Thyroid gland (tissue), 4 donors: ENCODE measurements around the gene DAG1. TPM values are rescaled to one million over a fixed set of nuclear protein-coding genes. Genes with fewer than 3 reads are reported as not detected.

ENCODE experiments used
- DNase-seq, 2 donors: peaks; one replicate each; pipeline ENCODE4 v3.0.0-alpha.2; 2019
- H3K27ac ChIP-seq, 3 donors: fragments of 200-600 bp; sonication (generic); 1 replicate in 2 of 3; 2 replicates in 1 of 3; pipeline ENCODE4 v1.5.1; 2016 to 2019; ENCODE audit warnings: mild to moderate bottlenecking in 1 of 3, moderate library complexity in 1 of 3
- H3K27me3 ChIP-seq: fragments of 200-600 bp; sonication (generic); one replicate; pipeline ENCODE4 v1.5.1; 2019
- H3K36me3 ChIP-seq, 2 donors: fragments of 200-600 bp; sonication (generic); one replicate each; pipeline ENCODE4 v1.5.1; 2016 to 2019
- H3K4me1 ChIP-seq, 2 donors: fragments of 200-600 bp; sonication (generic); one replicate each; pipeline ENCODE4 v1.5.1; 2017 to 2019
- H3K4me3 ChIP-seq, 3 donors: fragments of 200-600 bp; sonication (generic); replicated peaks in 1 of 3; 1 replicate in 2 of 3; 2 replicates in 1 of 3; pipeline ENCODE4 v1.5.1; 2016; ENCODE audit warnings: mild to moderate bottlenecking in 1 of 3
- H3K9me3 ChIP-seq: fragments of 200-600 bp; sonication (generic); one replicate; pipeline ENCODE4 v1.5.1; 2017
- CTCF ChIP-seq, 6 experiments: fragments of 200-600 bp in 3 of 6; fragments of 450-650 bp in 3 of 6; sonication (generic) in 3 of 6; IDR thresholded peaks; one replicate each; pipeline ENCODE4 v1.5.1; 2016 to 2019; ENCODE audit warnings: antibody characterized with exemption in 6 of 6, mild to moderate bottlenecking in 2 of 6, inconsistent platforms in 1 of 6, moderate library complexity in 1 of 6
- POLR2A ChIP-seq, 2 donors: fragments of 450-650 bp; IDR thresholded peaks; one replicate each; pipeline ENCODE4 v1.6.1; 2017; ENCODE audit warnings: antibody characterized with exemption in 2 of 2, mild to moderate bottlenecking in 2 of 2, moderate library complexity in 1 of 2
- WGBS, 2 donors: methylation state at CpG; one replicate each; pipeline ENCODE4 v1.1.5; 2017; 5-methylcytosine and 5-hydroxymethylcytosine counted together
- intact Hi-C: fragments of 100-400 bp; cut with DNase I; formaldehyde crosslinking; loops from one replicate; pipeline ENCODE4 v1.15.1; 2023
- total RNA-seq, 4 donors: library from RNA; depleted of rRNA; stranded (reverse); fragments of >200 nt; gene quantifications; one replicate each; pipeline ENCODE4 v1.2.3, GENCODE V29; 2016

The DAG1 gene
- total RNA-seq, 4 donors from 2014 or later, result 55.1 to 86.7 (median 79.6) TPM

DNA sequence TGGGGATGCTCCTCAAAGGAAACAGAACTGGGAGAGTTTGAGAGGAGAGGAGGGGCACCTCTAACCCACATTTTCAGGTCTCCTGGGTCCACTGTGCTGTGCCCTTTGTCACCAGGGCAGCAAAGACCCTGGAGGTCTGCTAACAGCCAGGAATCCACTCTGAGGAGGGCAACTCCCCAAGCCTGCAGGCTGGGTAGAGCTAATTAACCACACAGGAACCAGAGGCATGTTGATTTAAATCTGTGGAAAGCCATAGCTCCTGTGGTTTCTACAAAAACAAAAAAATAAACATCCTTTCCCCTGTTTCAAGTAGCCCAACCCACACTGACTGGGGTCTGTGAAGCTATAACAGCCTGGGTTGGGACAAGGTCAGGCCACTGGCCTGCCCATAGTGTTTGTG, 82.0 kb downstream of the DAG1 start:
- Histone ChIP-seq H3K9me3 (no peaks in the 10 kb centered on the region), H3K36me3 (no peaks in the 10 kb centered on the region), H3K4me3 (no peak overlapping the region), H3K27me3 (no peaks in the 10 kb centered on the region), H3K4me1 (peaks cover 13 to 15% of the 10 kb centered on the region in 2 donors), H3K27ac (no peak overlapping the region)
- DNase-seq, result no peak
- no peak for TF ChIP-seq CTCF (IDR thresholded peaks at IDR 0.05)
- intact Hi-C loops, result no loop called here

GRCh38 chr3:49553324-49553691, 83.2 kb downstream of the DAG1 start:
- TF ChIP-seq POLR2A (IDR thresholded peaks at IDR 0.05), result no peak
- TF ChIP-seq CTCF (IDR thresholded peaks at IDR 0.05), result no peak
- DNase-seq, result no peak
- no peak overlapping the region for H3K4me3 ChIP-seq
- peaks cover 13 to 15% of the 10 kb centered on the region in 2 donors for H3K4me1 ChIP-seq
- no peaks in the 10 kb centered on the region for H3K36me3 ChIP-seq
- intact Hi-C loops, result no loop called here
- WGBS, 2 donors, result 47 to 60% methylated on average over 8 of the region's 8 CpGs
- H3K27ac ChIP-seq, result no peak overlapping the region
- H3K27me3 ChIP-seq, result no peaks in the 10 kb centered on the region
- no peaks in the 10 kb centered on the region for H3K9me3 ChIP-seq

DNA sequence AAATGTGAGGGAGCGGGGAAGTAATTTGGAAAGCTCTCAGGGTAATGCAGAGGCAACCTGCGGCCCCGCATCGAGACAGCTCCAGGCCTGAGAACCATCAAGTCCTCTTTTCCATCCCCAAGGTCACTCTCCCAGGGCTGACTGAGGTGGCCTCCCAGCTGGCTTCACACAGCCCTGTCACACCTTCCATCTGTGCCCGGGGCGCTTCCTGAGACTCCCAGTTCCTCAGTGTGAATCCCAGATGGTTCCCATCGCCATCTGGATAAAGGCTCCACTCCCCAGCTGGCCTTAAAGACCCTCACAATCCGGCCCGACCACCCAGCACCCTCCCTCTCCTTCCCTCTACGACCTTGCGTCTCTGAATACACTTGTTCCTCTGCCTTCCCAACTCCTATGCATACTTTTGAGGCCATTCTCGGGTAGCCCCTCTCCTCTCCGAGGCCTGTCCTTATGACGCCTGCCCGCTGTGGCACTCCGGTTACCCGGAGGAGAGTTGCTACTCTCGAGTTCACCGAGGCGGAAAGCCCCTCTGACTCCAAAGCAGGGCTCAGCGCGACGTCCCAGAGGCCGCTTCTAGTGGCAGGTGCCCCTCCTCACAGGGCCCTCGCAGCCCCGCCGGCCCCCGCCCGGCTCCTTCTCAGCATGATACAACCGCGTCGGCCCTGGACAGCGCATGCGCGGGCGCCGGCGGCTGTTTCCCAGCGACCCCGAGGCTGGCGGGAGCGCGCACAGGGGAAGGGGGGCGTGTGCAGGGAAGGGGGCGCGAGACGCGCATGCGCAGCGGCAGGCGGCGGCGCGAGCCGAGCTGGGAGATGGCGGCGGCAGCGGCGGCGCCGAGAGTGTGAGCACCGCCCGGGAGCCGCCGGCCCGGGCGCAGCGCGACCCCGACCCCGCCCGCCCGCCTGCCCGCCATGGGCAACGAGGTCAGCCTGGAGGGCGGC, 83.9 kb downstream of the DAG1 start, which contains the start of gene BSN:
Gene BSN, plus strand, starts transcription at position 786 of the 941 bp plus-strand sequence. Its CDS starts 126 bp downstream, at position 912.
- Histone ChIP-seq H3K36me3 (no peaks in the 10 kb centered on the region), H3K27ac (peak within 1 kb of the TSS in 2 of 3 donors; percentile 61 to 62), H3K27me3 (no peaks in the 10 kb centered on the region), H3K9me3 (no peaks in the 10 kb centered on the region), H3K4me3 (peak within 1 kb of the TSS; percentile 33 to 60 (median 48)), H3K4me1 (peaks cover 13 to 15% of the 10 kb centered on the region in 2 donors)
- DNase-seq, result peak; percentile 87 to 89
- TF ChIP-seq CTCF (IDR thresholded peaks at IDR 0.05) (no peak), POLR2A (IDR thresholded peaks at IDR 0.05) (peak in 1 of 2 donors; percentile 25)
- WGBS, 2 donors, result 8 to 12% methylated on average over 33 to 36 of the region's 76 CpGs
- intact Hi-C loops, result no loop called here

DNA sequence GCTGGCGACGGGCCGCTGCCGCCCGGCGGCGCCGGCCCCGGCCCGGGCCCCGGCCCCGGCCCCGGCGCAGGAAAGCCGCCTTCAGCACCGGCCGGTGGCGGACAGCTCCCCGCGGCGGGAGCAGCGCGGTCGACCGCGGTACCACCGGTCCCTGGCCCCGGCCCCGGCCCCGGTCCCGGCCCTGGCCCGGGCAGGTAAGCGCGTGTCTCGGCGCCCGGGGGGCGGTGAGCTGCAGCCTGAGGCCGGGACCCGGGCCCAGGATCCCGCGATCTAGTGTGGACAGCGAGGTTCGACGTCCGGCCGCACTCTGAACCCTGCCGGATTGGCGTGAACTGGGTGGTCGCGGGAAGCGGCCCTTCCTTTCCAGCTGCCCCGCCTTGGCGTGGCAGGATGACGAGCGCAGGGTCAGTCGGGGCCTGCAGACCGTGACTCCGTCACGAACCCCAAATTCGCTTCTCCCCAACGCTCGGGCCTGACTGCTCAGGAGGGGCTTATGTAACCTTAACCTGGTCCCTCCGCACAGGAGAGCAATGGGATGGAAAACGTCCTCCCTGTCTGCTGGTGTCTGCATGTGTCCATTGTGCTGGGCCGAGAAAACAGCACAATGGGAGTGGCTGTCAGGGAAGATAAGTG, 84.7 kb downstream of the DAG1 start:
- intact Hi-C loops, result no loop called here
- no peak overlapping the region for H3K27ac ChIP-seq
- DNase-seq, result peak; percentile 57 to 69

More for the DNA sequence above, 84.7 kb downstream of the DAG1 start:
- peak overlapping the region in 1 of 3 donors; percentile 30 for H3K4me3 ChIP-seq
- TF ChIP-seq CTCF (IDR thresholded peaks at IDR 0.05) (no peak), POLR2A (IDR thresholded peaks at IDR 0.05) (no peak)
- WGBS, 2 donors, result 1 to 7% methylated on average over 3 to 20 of the region's 66 CpGs
- H3K4me1 ChIP-seq, result peaks cover 13 to 15% of the 10 kb centered on the region in 2 donors
- no peaks in the 10 kb centered on the region for H3K9me3 ChIP-seq
- no peaks in the 10 kb centered on the region for H3K36me3 ChIP-seq
- H3K27me3 ChIP-seq, result no peaks in the 10 kb centered on the region
